Keratinocyte (primary cell): ENCODE data around the gene SOAT1. TPM values are rescaled to one million over a fixed set of nuclear protein-coding genes. Genes with fewer than 3 reads are reported as not detected.
A peak's percentile ranks its signal among the peaks of the same experiment; 100 is the strongest.

Experiments used
- DNase-seq: peaks from one replicate; pipeline ENCODE4 v3.0.0-alpha.2; 2011; ENCODE audit warnings: low read depth, missing footprints, low spot score
- FAIRE-seq: peaks from 2 replicates; lab custom pipeline; 2011; peaks lifted over from hg19 to GRCh38; lab: Jason Lieb, UNC
- H2AFZ ChIP-seq: 2 replicates; pipeline ENCODE4 v1.6.0; 2012; ENCODE audit warnings: low read length, control low read depth, inconsistent platforms; ENCODE audit not compliant: control insufficient read depth
- H3K27ac ChIP-seq: 2 replicates; pipeline ENCODE4 v1.5.1; 2011; ENCODE audit warnings: low read length; ENCODE audit not compliant: control insufficient read depth, insufficient read depth
- H3K27me3 ChIP-seq: 3 replicates; pipeline ENCODE4 v1.6.0; 2011; ENCODE audit warnings: low read length; ENCODE audit not compliant: control insufficient read depth, insufficient read depth; ENCODE audit errors: extremely low read depth
- H3K36me3 ChIP-seq, 2 experiments: 2 replicates in 1 of 2; 3 replicates in 1 of 2; pipeline ENCODE4 v1.5.1; 2011; ENCODE audit warnings: low read length in 2 of 2, mild to moderate bottlenecking in 1 of 2; ENCODE audit not compliant: control insufficient read depth in 2 of 2, insufficient read depth in 2 of 2; ENCODE audit errors: extremely low read depth in 1 of 2
- H3K4me1 ChIP-seq: 3 replicates; pipeline ENCODE4 v1.5.1; 2011; ENCODE audit warnings: low read length; ENCODE audit not compliant: control insufficient read depth, insufficient read depth; ENCODE audit errors: extremely low read depth
- H3K4me2 ChIP-seq: 3 replicates; pipeline ENCODE4 v1.6.0; 2011; ENCODE audit warnings: low read depth, low read length; ENCODE audit not compliant: control insufficient read depth, insufficient read depth; ENCODE audit errors: extremely low read depth
- H3K4me3 ChIP-seq, 3 experiments: fragments of 200-600 bp in 1 of 3; sonication (generic) in 1 of 3; 2 replicates in 2 of 3; 3 replicates in 1 of 3; pipeline ENCODE4 v1.5.1; 2011 to 2016; ENCODE audit warnings: low read length in 3 of 3, mild to moderate bottlenecking in 3 of 3, control low read depth in 2 of 3, inconsistent platforms in 1 of 3, low read depth in 1 of 3, mixed read lengths in 1 of 3, mixed run types in 1 of 3, moderate library complexity in 1 of 3; ENCODE audit not compliant: control insufficient read depth in 2 of 3, insufficient read depth in 2 of 3; ENCODE audit errors: extremely low read depth in 1 of 3
- H3K79me2 ChIP-seq: 2 replicates; pipeline ENCODE4 v1.6.0; 2012; ENCODE audit warnings: low read length; ENCODE audit not compliant: control insufficient read depth, insufficient read depth
- H3K9ac ChIP-seq: 3 replicates; pipeline ENCODE4 v1.6.0; 2011; ENCODE audit warnings: low read length; ENCODE audit not compliant: control insufficient read depth, insufficient read depth; ENCODE audit errors: extremely low read depth
- H3K9me1 ChIP-seq: 3 replicates; pipeline ENCODE4 v1.6.0; 2011; ENCODE audit warnings: low read length; ENCODE audit not compliant: control insufficient read depth, insufficient read depth; ENCODE audit errors: extremely low read depth
- H3K9me3 ChIP-seq: 2 replicates; pipeline ENCODE4 v1.5.1; 2012; ENCODE audit warnings: low read depth, low read length; ENCODE audit not compliant: control insufficient read depth
- H4K20me1 ChIP-seq: 3 replicates; pipeline ENCODE4 v1.6.0; 2011; ENCODE audit warnings: low read length; ENCODE audit not compliant: control insufficient read depth, insufficient read depth; ENCODE audit errors: extremely low read depth
- EZH2 ChIP-seq: IDR thresholded peaks from one replicate; pipeline ENCODE4 v1.6.1; 2012; ENCODE audit warnings: inconsistent platforms, mild to moderate bottlenecking, low read length, moderate library complexity
- dilution Hi-C: fragments of 300-500 bp; cut with MboI; formaldehyde crosslinking; loops from one replicate; pipeline ENCODE4 v1.7.0; 2020; ENCODE audit warnings: low sequenced_read_pairs; ENCODE audit not compliant: extremely low pct_ligation_motif_present
- polyA plus RNA-seq, 5 experiments: library from polyadenylated mRNA; depleted of rRNA in 3 of 5; stranded (reverse) in 3 of 5; stranded (forward) in 1 of 5; unstranded in 1 of 5; fragments of >200 nt; gene quantifications; 1 replicate in 1 of 5; 2 replicates in 3 of 5; 3 replicates in 1 of 5; pipeline versions ENCODE4 v1.2.1 to v1.2.3, GENCODE V29; 2011 to 2012; ENCODE audit warnings: missing spikeins in 2 of 5, low read depth in 1 of 5, low replicate concordance in 1 of 5
- TF ChIP-seq, protein P1 (sequence below), 3 experiments: IDR thresholded peaks in 1 of 3; conservative IDR thresholded peaks in 1 of 3; optimal IDR thresholded peaks in 1 of 3; 2 replicates in 2 of 3; 3 replicates in 1 of 3; pipeline versions ENCODE3 to v1.5.1; 2011; ENCODE audit warnings: low read length in 3 of 3, mild to moderate bottlenecking in 3 of 3, moderate library complexity in 2 of 3, control low read depth in 1 of 3, inconsistent platforms in 1 of 3; ENCODE audit not compliant: insufficient read depth in 2 of 3; ENCODE audit errors: extremely low read depth in 1 of 3

SOAT1 gene
- polyA plus RNA-seq, 1 donor (not counting 4 experiments of a cell fraction or from before 2014, with no cell fraction given): 62.9 TPM

DNA sequence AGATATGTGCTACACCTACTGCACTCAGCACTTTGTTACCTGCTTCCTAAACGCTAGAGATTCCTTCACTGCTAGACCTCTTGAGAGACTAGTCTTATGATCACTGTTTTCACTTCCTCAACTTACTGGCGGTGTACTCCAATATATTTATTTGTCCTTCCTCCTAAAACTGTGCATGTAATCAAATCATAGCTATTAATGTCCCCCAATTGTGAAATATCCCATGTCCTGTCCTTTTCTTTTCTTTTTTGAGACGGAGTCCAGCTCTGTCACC, 3.4 kb downstream of the SOAT1 start:
- dilution Hi-C loops: no loop called here
- Histone ChIP-seq H3K9me1 (no peaks in the 10 kb centered on the region), H3K79me2 (peaks cover 61% of the 10 kb centered on the region), H3K36me3 (no peaks in the 10 kb centered on the region), H3K4me1 (peaks cover 21% of the 10 kb centered on the region), H3K4me3 (no peak overlapping the region), H3K9me3 (no peaks in the 10 kb centered on the region), H3K4me2 (peak overlapping the region; percentile 53), H3K9ac (no peak overlapping the region), H3K27me3 (no peaks in the 10 kb centered on the region), H4K20me1 (no peaks in the 10 kb centered on the region), H3K27ac (no peak overlapping the region), H2AFZ (no peak overlapping the region)
- TF ChIP-seq EZH2: no peak
- TF ChIP-seq, protein P1, sequence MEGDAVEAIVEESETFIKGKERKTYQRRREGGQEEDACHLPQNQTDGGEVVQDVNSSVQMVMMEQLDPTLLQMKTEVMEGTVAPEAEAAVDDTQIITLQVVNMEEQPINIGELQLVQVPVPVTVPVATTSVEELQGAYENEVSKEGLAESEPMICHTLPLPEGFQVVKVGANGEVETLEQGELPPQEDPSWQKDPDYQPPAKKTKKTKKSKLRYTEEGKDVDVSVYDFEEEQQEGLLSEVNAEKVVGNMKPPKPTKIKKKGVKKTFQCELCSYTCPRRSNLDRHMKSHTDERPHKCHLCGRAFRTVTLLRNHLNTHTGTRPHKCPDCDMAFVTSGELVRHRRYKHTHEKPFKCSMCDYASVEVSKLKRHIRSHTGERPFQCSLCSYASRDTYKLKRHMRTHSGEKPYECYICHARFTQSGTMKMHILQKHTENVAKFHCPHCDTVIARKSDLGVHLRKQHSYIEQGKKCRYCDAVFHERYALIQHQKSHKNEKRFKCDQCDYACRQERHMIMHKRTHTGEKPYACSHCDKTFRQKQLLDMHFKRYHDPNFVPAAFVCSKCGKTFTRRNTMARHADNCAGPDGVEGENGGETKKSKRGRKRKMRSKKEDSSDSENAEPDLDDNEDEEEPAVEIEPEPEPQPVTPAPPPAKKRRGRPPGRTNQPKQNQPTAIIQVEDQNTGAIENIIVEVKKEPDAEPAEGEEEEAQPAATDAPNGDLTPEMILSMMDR (optimal IDR thresholded peaks at IDR 0.05 in 1 of 3, IDR thresholded peaks at IDR 0.05 in 1 of 3, conservative IDR thresholded peaks at IDR 0.05 in 1 of 3; ENCODE audit: extremely low read depth in 1 of 3, insufficient read depth in 2 of 3, low read length in 3 of 3): no peak
- FAIRE-seq (no peak), DNase-seq (no peak)

DNA sequence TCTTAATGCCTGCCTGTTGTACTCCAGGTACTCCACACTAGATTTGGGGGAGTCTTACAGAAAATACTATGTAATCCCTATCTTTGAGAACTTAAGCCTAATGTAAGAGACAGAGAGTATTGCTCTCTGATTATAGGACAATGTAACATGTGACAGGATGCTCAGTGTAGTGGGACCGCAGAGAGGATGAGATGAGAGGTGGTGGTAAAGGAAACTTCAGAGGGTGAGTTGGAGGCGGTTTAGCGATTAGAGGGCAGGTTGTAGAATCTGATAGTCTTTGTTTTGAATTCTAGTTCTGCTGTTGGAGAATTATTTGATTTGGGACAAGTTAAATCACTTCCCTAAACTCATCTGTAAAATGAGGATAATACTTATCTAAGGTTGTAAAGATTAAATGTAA, 5.4 kb downstream of the SOAT1 start:
- peaks cover 17% of the 10 kb centered on the region for H3K4me1 ChIP-seq
- no peak for FAIRE-seq
- H3K36me3 ChIP-seq: peaks cover 1 to 3% of the 10 kb centered on the region in 2 experiments
- TF ChIP-seq EZH2: no peak
- TF ChIP-seq, protein P1 (optimal IDR thresholded peaks at IDR 0.05 in 1 of 3, IDR thresholded peaks at IDR 0.05 in 1 of 3, conservative IDR thresholded peaks at IDR 0.05 in 1 of 3; ENCODE audit: extremely low read depth in 1 of 3, insufficient read depth in 2 of 3, low read length in 3 of 3): no peak
- H4K20me1 ChIP-seq: no peaks in the 10 kb centered on the region
- no peaks in the 10 kb centered on the region for H3K9me1 ChIP-seq
- dilution Hi-C loops: no loop called here
- no peaks in the 10 kb centered on the region for H3K9me3 ChIP-seq
- H3K9ac ChIP-seq: no peak overlapping the region
- no peak overlapping the region for H2AFZ ChIP-seq
- H3K4me2 ChIP-seq: no peak overlapping the region
- H3K27ac ChIP-seq: no peak overlapping the region
- DNase-seq: no peak
- no peaks in the 10 kb centered on the region for H3K27me3 ChIP-seq
- H3K4me3 ChIP-seq: no peak overlapping the region
- H3K79me2 ChIP-seq: peaks cover 79% of the 10 kb centered on the region
